RWPE2 (cell line): ENCODE measurements around the gene DUS2.
A peak's percentile ranks its signal among the peaks of the same experiment; 100 is the strongest.
"Not testable (repeated sequence)": the region's sequence is repeated elsewhere in the genome, so short reads cannot be mapped to it uniquely, and the experiment has no call there.

ENCODE experiments used
- ATAC-seq: fragments of 200-7000 bp; cut with Tn5 transposase; 3 replicates; pipeline ENCODE4 v1.9.1; 2021; ENCODE audit warnings: low read depth
- DNase-seq: peaks from one replicate; pipeline ENCODE4 v3.0.0-alpha.2; 2020; ENCODE audit warnings: low spot score
- H3K27ac ChIP-seq: fragments of 450-650 bp; 2 replicates; pipeline ENCODE4 v1.5.1; 2017; ENCODE audit warnings: mild to moderate bottlenecking; ENCODE audit not compliant: poor library complexity, severe bottlenecking
- H3K27me3 ChIP-seq: fragments of 250-450 bp; sonication (Bioruptor Pico); 2 replicates; pipeline ENCODE4 v1.5.1; 2021; ENCODE audit warnings: mild to moderate bottlenecking, moderate library complexity; ENCODE audit not compliant: insufficient read depth, poor library complexity, severe bottlenecking
- H3K36me3 ChIP-seq: fragments of 250-450 bp; sonication (Bioruptor Pico); 2 replicates; pipeline ENCODE4 v1.5.1; 2020; ENCODE audit warnings: low read depth, mild to moderate bottlenecking, moderate library complexity
- H3K4me1 ChIP-seq: fragments of 250-450 bp; sonication (Bioruptor Pico); 2 replicates; pipeline ENCODE4 v1.5.1; 2021; ENCODE audit warnings: mild to moderate bottlenecking, moderate library complexity; ENCODE audit not compliant: insufficient read depth, poor library complexity, severe bottlenecking
- H3K4me3 ChIP-seq: fragments of 250-450 bp; sonication (Bioruptor Pico); 2 replicates; pipeline ENCODE4 v1.5.1; 2021; ENCODE audit warnings: mild to moderate bottlenecking, moderate library complexity; ENCODE audit not compliant: severe bottlenecking
- H3K9me3 ChIP-seq: fragments of 250-450 bp; sonication (Bioruptor Pico); 2 replicates; pipeline ENCODE4 v1.5.1; 2021; ENCODE audit warnings: mild to moderate bottlenecking, moderate library complexity; ENCODE audit not compliant: severe bottlenecking
- CTCF ChIP-seq: fragments of 450-650 bp; IDR thresholded peaks from one replicate; pipeline ENCODE4 v1.5.1; 2017; ENCODE audit warnings: mild to moderate bottlenecking, moderate library complexity; ENCODE audit not compliant: poor library complexity, severe bottlenecking

The DUS2 gene

GRCh38 chr16:67992661-67993206 lies 30.4 kb upstream of the DUS2 start:
- Histone ChIP-seq H3K27ac (no peak overlapping the region), H3K36me3 (no peaks in the 10 kb centered on the region), H3K9me3 (no peaks in the 10 kb centered on the region), H3K27me3 (no peaks in the 10 kb centered on the region), H3K4me3 (no peak overlapping the region), H3K4me1 (no peaks in the 10 kb centered on the region)
- TF ChIP-seq CTCF = no peak
- DNase-seq (no peak), ATAC-seq (no peak)

- Histone ChIP-seq H3K9me3 (no peaks in the 10 kb centered on the region), H3K27me3 (no peaks in the 10 kb centered on the region), H3K4me3 (no peak overlapping the region), H3K36me3 (no peaks in the 10 kb centered on the region), H3K4me1 (no peaks in the 10 kb centered on the region), H3K27ac (no peak overlapping the region)
- ATAC-seq (peak; percentile 90), DNase-seq (no peak)
- peak; percentile 98 for TF ChIP-seq CTCF
These were observed 29.7 kb upstream of the DUS2 start for GRCh38 chr16:67993207-67994039.

- H3K36me3 ChIP-seq, DNase-seq, H3K9me3 ChIP-seq, H3K4me1 ChIP-seq, H3K27me3 ChIP-seq, ATAC-seq, H3K4me3 ChIP-seq, H3K27ac ChIP-seq: not testable (repeated sequence)
These were observed 29.1 kb upstream of the DUS2 start for GRCh38 chr16:67994040-67994408.

- no peak for DNase-seq
These were observed 27.7 kb upstream of the DUS2 start for GRCh38 chr16:67995423-67995822.

GRCh38 chr16:67996666-67997065 lies 26.4 kb upstream of the DUS2 start:
- H3K9me3 ChIP-seq = no peaks in the 10 kb centered on the region
- DNase-seq (no peak), ATAC-seq (no peak)
- H3K36me3 ChIP-seq = no peaks in the 10 kb centered on the region
- H3K4me1 ChIP-seq = no peaks in the 10 kb centered on the region
- no peak overlapping the region for H3K27ac ChIP-seq
- no peak for TF ChIP-seq CTCF
- H3K4me3 ChIP-seq = no peak overlapping the region
- no peaks in the 10 kb centered on the region for H3K27me3 ChIP-seq

More at GRCh38 chr16:67995423-67995822, 27.7 kb upstream of the DUS2 start:
- Histone ChIP-seq H3K9me3 (no peaks in the 10 kb centered on the region), H3K36me3 (no peaks in the 10 kb centered on the region), H3K27me3 (no peaks in the 10 kb centered on the region), H3K4me3 (no peak overlapping the region), H3K4me1 (no peaks in the 10 kb centered on the region), H3K27ac (no peak overlapping the region)
- ATAC-seq = no peak
- TF ChIP-seq CTCF = no peak

GRCh38 chr16:67998231-67998778 lies 24.8 kb upstream of the DUS2 start:
- not testable (repeated sequence) for H3K27ac ChIP-seq, H3K4me1 ChIP-seq

GRCh38 chr16:67998779-67999688 lies 24.1 kb upstream of the DUS2 start, which contains the start of gene DPEP2:
Gene DPEP2, minus strand, starts transcription at chr16:67999484. Its CDS starts 6,272 bp downstream, at chr16:67993212.
- H3K27ac ChIP-seq, H3K9me3 ChIP-seq, H3K36me3 ChIP-seq, ATAC-seq, H3K4me3 ChIP-seq, DNase-seq, H3K4me1 ChIP-seq, H3K27me3 ChIP-seq: not testable (repeated sequence)

More at GRCh38 chr16:67998231-67998778, 24.8 kb upstream of the DUS2 start:
- not testable (repeated sequence) for DNase-seq, H3K36me3 ChIP-seq, H3K27me3 ChIP-seq, H3K4me3 ChIP-seq, ATAC-seq, H3K9me3 ChIP-seq
